GM20000 (cell line): ENCODE measurements around the gene CAMTA1.

ENCODE experiments used
- DNase-seq: peaks from one replicate; pipeline ENCODE4 v3.0.0; 2012; ENCODE audit warnings: low spot score
- CTCF ChIP-seq: IDR thresholded peaks from 2 replicates; pipeline ENCODE4 v1.5.1; 2012; ENCODE audit warnings: mild to moderate bottlenecking, control low read depth; ENCODE audit errors: extremely low read depth, missing control alignments

Gene CAMTA1

GRCh38 chr1:6779089-6779805, 6.0 kb upstream of the CAMTA1 start:
- DNase-seq: peak; percentile 63
- no peak for TF ChIP-seq CTCF

GRCh38 chr1:6782151-6782550, 3.1 kb upstream of the CAMTA1 start:
- DNase-seq: no peak
- no peak for TF ChIP-seq CTCF

GRCh38 chr1:6783221-6783620, 2.0 kb upstream of the CAMTA1 start:
- no peak for TF ChIP-seq CTCF
- no peak for DNase-seq

GRCh38 chr1:6783936-6784559, 1.2 kb upstream of the CAMTA1 start:
- no peak for DNase-seq
- no peak for TF ChIP-seq CTCF

- peak; percentile 100 for DNase-seq
- TF ChIP-seq CTCF: no peak
Measured at GRCh38 chr1:6784560-6785317, 515 bp upstream of the CAMTA1 start.

GRCh38 chr1:6785728-6786505, 663 bp downstream of the CAMTA1 start:
- TF ChIP-seq CTCF: no peak
- DNase-seq: peak; percentile 93
